GM10248 (cell line): ENCODE data around the gene NEGR1.

Source experiments
- CTCF ChIA-PET: fragments of 300-600 bp; sonication (Branson Sonifier 250); formaldehyde crosslinking; extraction: SDS; loops from one replicate; lab custom pipeline; 2021; ENCODE audit warnings: antibody characterized with exemption; lab: Yijun Ruan, JAX
- POLR2A ChIA-PET: fragments of 350-650 bp; sonication (Branson Sonifier 250); formaldehyde crosslinking; extraction: SDS; loops from one replicate; lab custom pipeline; 2020; ENCODE audit warnings: antibody characterized with exemption; lab: Yijun Ruan, JAX
- DNase-seq: peaks from one replicate; pipeline ENCODE4 v3.0.0; 2012; ENCODE audit errors: extremely low spot score
- TF ChIP-seq, protein P1 (sequence below): IDR thresholded peaks from 2 replicates; pipeline ENCODE4 v1.5.1; 2012; ENCODE audit warnings: mild to moderate bottlenecking, low read depth; ENCODE audit errors: extremely low read depth, missing control alignments, control extremely low read depth

NEGR1 gene

GRCh38 chr1:71948561-71948960 is 333.8 kb downstream of the NEGR1 start:
- TF ChIP-seq, protein P1, sequence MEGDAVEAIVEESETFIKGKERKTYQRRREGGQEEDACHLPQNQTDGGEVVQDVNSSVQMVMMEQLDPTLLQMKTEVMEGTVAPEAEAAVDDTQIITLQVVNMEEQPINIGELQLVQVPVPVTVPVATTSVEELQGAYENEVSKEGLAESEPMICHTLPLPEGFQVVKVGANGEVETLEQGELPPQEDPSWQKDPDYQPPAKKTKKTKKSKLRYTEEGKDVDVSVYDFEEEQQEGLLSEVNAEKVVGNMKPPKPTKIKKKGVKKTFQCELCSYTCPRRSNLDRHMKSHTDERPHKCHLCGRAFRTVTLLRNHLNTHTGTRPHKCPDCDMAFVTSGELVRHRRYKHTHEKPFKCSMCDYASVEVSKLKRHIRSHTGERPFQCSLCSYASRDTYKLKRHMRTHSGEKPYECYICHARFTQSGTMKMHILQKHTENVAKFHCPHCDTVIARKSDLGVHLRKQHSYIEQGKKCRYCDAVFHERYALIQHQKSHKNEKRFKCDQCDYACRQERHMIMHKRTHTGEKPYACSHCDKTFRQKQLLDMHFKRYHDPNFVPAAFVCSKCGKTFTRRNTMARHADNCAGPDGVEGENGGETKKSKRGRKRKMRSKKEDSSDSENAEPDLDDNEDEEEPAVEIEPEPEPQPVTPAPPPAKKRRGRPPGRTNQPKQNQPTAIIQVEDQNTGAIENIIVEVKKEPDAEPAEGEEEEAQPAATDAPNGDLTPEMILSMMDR = no peak
- POLR2A ChIA-PET = no interaction called here
- no peak for DNase-seq
- CTCF ChIA-PET = interaction anchor here (1.8 kb wide), 1 partner anchor 16 kb away, joined by 5 read pairs; no protein-coding TSS in a partner anchor

DNA sequence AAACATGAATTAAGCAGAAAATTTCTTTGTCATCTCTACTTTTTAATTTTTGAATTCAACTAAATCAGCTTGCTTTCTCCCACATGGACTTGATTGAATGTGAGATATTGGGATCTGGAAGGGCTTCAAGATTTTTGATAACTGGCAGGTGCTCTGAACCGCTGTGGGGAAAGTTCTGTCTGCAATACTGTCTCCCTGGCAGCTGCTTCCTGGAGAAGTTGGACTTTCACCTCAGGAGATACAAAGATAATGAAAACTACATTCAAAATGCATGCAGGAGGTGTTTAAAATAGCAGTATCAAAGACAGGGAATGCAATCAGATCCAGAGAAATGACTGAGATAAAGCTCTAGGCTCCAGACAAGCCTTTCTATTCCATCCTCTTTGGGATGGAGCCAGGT is 338.3 kb downstream of the NEGR1 start:
- TF ChIP-seq, protein P1 = no peak
- no peak for DNase-seq
- POLR2A ChIA-PET = no interaction called here

DNA sequence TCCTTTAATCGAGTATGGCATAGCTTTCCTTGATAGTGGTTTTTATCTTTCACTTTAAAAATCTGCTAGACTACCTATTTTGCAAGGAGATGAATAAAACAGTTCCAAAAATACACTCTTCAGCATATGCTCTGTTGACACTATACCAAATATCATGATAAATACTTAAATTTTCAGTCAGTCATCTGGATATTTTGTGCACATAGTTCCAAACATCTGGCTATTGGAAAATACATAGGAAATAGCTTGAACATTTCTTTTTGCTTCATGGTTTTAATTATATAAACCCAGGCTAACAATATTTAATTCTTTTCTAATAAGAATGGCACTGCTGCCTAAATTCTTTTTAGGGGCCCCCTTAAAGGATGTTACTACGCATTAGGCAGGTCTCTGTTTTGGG is 342.1 kb downstream of the NEGR1 start:
- DNase-seq = no peak
- ChIA-PET POLR2A (no interaction called here), CTCF (no interaction called here)
- TF ChIP-seq, protein P1 = no peak

More for the DNA sequence above, 338.3 kb downstream of the NEGR1 start:
- CTCF ChIA-PET = interaction anchor here (0.8 to 1.1 kb wide), 2 partner anchors 9 to 94 kb away, joined by 3 read pairs; no protein-coding TSS in a partner anchor

DNA sequence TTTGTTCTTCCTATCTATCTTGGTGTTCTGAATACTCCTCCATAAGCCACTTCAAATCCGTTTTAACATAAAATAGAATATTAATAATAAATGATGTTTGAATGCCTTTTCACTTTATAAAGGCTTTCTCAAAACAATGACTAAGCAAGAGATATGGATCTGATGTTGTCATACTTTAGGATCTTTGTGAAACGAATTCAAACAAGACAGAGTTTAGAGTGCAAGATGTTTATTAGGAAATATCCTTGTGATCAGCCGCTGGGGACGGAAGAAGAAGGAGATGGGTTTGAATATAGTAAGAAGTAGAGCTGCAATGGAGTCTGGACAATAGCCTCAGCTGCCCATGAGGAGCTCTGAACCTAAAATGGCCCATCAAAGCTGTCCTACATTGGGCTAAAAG is 351.8 kb downstream of the NEGR1 start:
- CTCF ChIA-PET = interaction anchor here (1.0 to 1.2 kb wide), 2 partner anchors 10 to 16 kb away, joined by 3 read pairs; no protein-coding TSS in a partner anchor
- no peak for DNase-seq
- POLR2A ChIA-PET = no interaction called here
- TF ChIP-seq, protein P1 = no peak

GRCh38 chr1:71921935-71922559 is 360.3 kb downstream of the NEGR1 start:
- no peak for DNase-seq
- TF ChIP-seq, protein P1 = no peak
- POLR2A ChIA-PET = no interaction called here
- CTCF ChIA-PET = no interaction called here

DNA sequence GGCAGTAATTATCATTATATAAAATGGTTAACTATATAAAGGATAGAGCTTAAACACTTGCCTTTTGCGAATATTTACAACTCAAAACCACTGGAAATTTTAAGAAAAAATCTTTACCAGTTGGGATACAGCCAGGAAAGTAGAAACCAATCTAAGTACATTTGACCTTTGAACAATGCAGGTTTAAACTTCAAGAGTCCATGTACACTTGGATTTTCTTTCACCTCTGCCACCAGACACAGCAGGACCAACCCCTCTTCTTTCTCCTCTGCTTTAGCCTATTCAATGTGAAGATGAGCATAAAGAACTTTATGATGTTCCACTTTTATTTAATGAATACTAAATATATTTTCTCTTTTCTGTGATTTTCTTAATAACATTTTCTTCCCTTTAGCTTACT is 361.1 kb downstream of the NEGR1 start:
- DNase-seq = no peak
- ChIA-PET POLR2A (no interaction called here), CTCF (interaction anchor here (1.3 to 1.6 kb wide), 2 partner anchors 9 to 15 kb away, joined by 3 to 7 read pairs; no protein-coding TSS in a partner anchor)
- TF ChIP-seq, protein P1 = no peak
